ENCODE measurements around the gene PAOX. TPM values are rescaled to one million over a fixed set of nuclear protein-coding genes. Genes with fewer than 3 reads are reported as not detected.

PAOX gene
- total and polyA plus RNA-seq, 2 of the 4 experiments (the other 2 are of a cell fraction) = 3.8 to 4.5 TPM

DNA sequence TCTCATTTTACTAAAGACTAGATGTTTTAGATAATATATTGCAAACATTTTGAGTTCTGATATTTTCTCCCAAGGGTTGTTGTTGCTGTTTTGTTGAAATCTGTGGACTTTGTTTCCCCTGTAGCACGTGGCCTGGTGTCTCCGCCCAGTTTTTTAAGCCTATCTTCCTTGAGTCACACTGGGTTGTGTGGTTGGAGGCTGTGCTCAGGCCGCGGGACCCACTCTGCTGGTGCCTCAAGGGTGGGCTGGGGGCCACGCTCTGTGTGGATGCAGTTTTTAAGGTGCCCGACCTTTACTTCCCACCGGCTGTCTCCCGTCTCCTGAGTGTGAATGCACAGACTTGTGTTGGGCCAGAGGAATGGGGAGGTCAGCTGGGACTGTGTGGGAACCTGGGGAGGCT lies 36.1 kb upstream of the PAOX start:
- intact Hi-C loops (cut with micrococcal nuclease) = no loop called here
- Histone ChIP-seq H3K23ac (ENCODE audit: low read depth, low read length) (no peak overlapping the region), H2BK5ac (ENCODE audit: low read depth, low read length, poor library complexity, severe bottlenecking) (no peak overlapping the region), H3K9ac (ENCODE audit: low read depth, low read length) (no peak overlapping the region), H4K20me1 (ENCODE audit: insufficient read depth, low read length) (no peaks in the 10 kb centered on the region), H3K9me3 (ENCODE audit: control insufficient read depth, insufficient read depth, low read length) (no peaks in the 10 kb centered on the region), H2BK120ac (ENCODE audit: low read depth, low read length) (no peak overlapping the region), H4K8ac (ENCODE audit: low read depth in 2 of 2, low read length in 2 of 2) (no peak overlapping the region), H3K4me1 (ENCODE audit: control insufficient read depth, insufficient read depth, low read length) (no peaks in the 10 kb centered on the region), H2AFZ (replicated peaks; ENCODE audit: low read length, poor library complexity) (no peak overlapping the region), H3K27me3 (ENCODE audit: control insufficient read depth, insufficient read depth, low read length) (peaks cover 20% of the 10 kb centered on the region), H2BK20ac (ENCODE audit: low read depth, low read length) (no peak overlapping the region), H2AK5ac (ENCODE audit: low read depth, low read length) (no peak overlapping the region), H4K91ac (ENCODE audit: insufficient read depth, low read depth, low read length) (no peak overlapping the region), H3K36me3 (ENCODE audit: control insufficient read depth, insufficient read depth, low read length) (no peaks in the 10 kb centered on the region), H3K4me2 (ENCODE audit: low read depth, low read length) (no peak overlapping the region), H3K56ac (ENCODE audit: extremely low read depth, insufficient read depth, low read length) (no peak overlapping the region), H4K5ac (ENCODE audit: low read depth, low read length) (no peak overlapping the region), H3K18ac (ENCODE audit: low read depth, low read length) (no peak overlapping the region), H2BK15ac (ENCODE audit: low read depth, low read length) (no peak overlapping the region), H3K4ac (ENCODE audit: low read depth, low read length) (no peak overlapping the region), H3K9me1 (ENCODE audit: insufficient read depth, low read length) (no peaks in the 10 kb centered on the region), H2AK9ac (replicated peaks; ENCODE audit: low read depth, low read length, poor library complexity) (peak overlapping the region; percentile 16), H3K14ac (replicated peaks; ENCODE audit: low read depth, low read length) (no peak overlapping the region), H3K79me1 (ENCODE audit: low read depth in 1 of 2, low read length in 2 of 2) (no peaks in the 10 kb centered on the region), H3K4me3 (ENCODE audit: insufficient read depth, low read depth, low read length) (no peak overlapping the region), H3K27ac (ENCODE audit: insufficient read depth, low read length) (no peak overlapping the region)
- DNase-seq = no peak
- ChIA-PET CTCF (no interaction called here), POLR2A (ENCODE audit: unreplicated experiment) (no interaction called here)
- TF ChIP-seq RCOR1 (IDR thresholded peaks at IDR 0.05; ENCODE audit: insufficient replicate concordance, low read length) = no peak
- no peak for TF ChIP-seq POLR2A (IDR thresholded peaks at IDR 0.05; ENCODE audit: low read depth, low read length)
- TF ChIP-seq, protein P1, sequence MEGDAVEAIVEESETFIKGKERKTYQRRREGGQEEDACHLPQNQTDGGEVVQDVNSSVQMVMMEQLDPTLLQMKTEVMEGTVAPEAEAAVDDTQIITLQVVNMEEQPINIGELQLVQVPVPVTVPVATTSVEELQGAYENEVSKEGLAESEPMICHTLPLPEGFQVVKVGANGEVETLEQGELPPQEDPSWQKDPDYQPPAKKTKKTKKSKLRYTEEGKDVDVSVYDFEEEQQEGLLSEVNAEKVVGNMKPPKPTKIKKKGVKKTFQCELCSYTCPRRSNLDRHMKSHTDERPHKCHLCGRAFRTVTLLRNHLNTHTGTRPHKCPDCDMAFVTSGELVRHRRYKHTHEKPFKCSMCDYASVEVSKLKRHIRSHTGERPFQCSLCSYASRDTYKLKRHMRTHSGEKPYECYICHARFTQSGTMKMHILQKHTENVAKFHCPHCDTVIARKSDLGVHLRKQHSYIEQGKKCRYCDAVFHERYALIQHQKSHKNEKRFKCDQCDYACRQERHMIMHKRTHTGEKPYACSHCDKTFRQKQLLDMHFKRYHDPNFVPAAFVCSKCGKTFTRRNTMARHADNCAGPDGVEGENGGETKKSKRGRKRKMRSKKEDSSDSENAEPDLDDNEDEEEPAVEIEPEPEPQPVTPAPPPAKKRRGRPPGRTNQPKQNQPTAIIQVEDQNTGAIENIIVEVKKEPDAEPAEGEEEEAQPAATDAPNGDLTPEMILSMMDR (conservative IDR thresholded peaks at IDR 0.05; ENCODE audit: low read depth, low read length) = no peak
- TF ChIP-seq, protein P2, sequence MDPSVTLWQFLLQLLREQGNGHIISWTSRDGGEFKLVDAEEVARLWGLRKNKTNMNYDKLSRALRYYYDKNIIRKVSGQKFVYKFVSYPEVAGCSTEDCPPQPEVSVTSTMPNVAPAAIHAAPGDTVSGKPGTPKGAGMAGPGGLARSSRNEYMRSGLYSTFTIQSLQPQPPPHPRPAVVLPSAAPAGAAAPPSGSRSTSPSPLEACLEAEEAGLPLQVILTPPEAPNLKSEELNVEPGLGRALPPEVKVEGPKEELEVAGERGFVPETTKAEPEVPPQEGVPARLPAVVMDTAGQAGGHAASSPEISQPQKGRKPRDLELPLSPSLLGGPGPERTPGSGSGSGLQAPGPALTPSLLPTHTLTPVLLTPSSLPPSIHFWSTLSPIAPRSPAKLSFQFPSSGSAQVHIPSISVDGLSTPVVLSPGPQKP (IDR thresholded peaks at IDR 0.05; ENCODE audit: borderline replicate concordance, low read depth, low read length) = no peak
- no peak for TF ChIP-seq RAD21 (IDR thresholded peaks at IDR 0.05; ENCODE audit: low read length)
- no peak for TF ChIP-seq MXI1 (IDR thresholded peaks at IDR 0.05; ENCODE audit: borderline replicate concordance, low read depth, low read length)
- TF ChIP-seq FOS (IDR thresholded peaks at IDR 0.05; ENCODE audit: low read depth, low read length) = no peak
- TF ChIP-seq, protein P3, sequence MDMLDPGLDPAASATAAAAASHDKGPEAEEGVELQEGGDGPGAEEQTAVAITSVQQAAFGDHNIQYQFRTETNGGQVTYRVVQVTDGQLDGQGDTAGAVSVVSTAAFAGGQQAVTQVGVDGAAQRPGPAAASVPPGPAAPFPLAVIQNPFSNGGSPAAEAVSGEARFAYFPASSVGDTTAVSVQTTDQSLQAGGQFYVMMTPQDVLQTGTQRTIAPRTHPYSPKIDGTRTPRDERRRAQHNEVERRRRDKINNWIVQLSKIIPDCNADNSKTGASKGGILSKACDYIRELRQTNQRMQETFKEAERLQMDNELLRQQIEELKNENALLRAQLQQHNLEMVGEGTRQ (IDR thresholded peaks at IDR 0.05; ENCODE audit: low read depth, low read length) = no peak
- TF ChIP-seq SMC3 (IDR thresholded peaks at IDR 0.05; ENCODE audit: low read depth, low read length) = no peak
- TF ChIP-seq RFX5 (IDR thresholded peaks at IDR 0.05; ENCODE audit: low read depth, low read length) = no peak
- no peak for TF ChIP-seq NFE2L2 (IDR thresholded peaks at IDR 0.05; ENCODE audit: low read depth, low read length)
- TF ChIP-seq MAZ (IDR thresholded peaks at IDR 0.05; ENCODE audit: borderline replicate concordance, low read depth, low read length) = no peak
- no peak for TF ChIP-seq MAFK (IDR thresholded peaks at IDR 0.05; ENCODE audit: low read depth, low read length)
- TF ChIP-seq BHLHE40 (IDR thresholded peaks at IDR 0.05; ENCODE audit: low read depth, low read length) = no peak
- TF ChIP-seq CEBPB (IDR thresholded peaks at IDR 0.05; ENCODE audit: low read depth, low read length) = no peak
- in situ Hi-C loops (cut with MboI; ENCODE audit: low sequenced_read_pairs) = no loop called here
- dilution Hi-C loops (cut with HindIII; ENCODE audit: low sequenced_read_pairs, unreplicated experiment) = no loop called here
- ATAC-seq (ENCODE audit: low read depth) = no peak
- no CpG with 5 or more reads among the region's 8 CpGs for WGBS, 2 experiments (ENCODE audit: extremely low coverage in 2 of 2, insufficient read length in 1 of 2)
- BruUV-seq (replicated peaks) = no TSS peak
